HEK293 (cell line): ENCODE measurements around the gene TRAPPC12.

Experiments
- CTCF ChIA-PET: fragments of 350-600 bp; formaldehyde crosslinking; extraction: SDS; loops from one replicate; lab custom pipeline; 2021; ENCODE audit warnings: antibody characterized with exemption; lab: Yijun Ruan, JAX
- POLR2A ChIA-PET: fragments of 300-600 bp; formaldehyde crosslinking; extraction: SDS; loops from one replicate; lab custom pipeline; 2020; ENCODE audit warnings: antibody characterized with exemption, inconsistent platforms; lab: Yijun Ruan, JAX
- H3K27ac ChIP-seq: fragments of 200-500 bp; sonication (Bioruptor generic); 2 replicates; pipeline ENCODE4 v1.5.1; 2014; ENCODE audit warnings: low read depth, low read length, control low read depth, inconsistent platforms; ENCODE audit errors: extremely low read depth
- H3K36me3 ChIP-seq, 2 experiments: fragments of 200-500 bp in 1 of 2; sonication (Bioruptor generic) in 1 of 2; 1 replicate in 1 of 2; 2 replicates in 1 of 2; pipeline ENCODE4 v1.5.1; 2014 to 2017; ENCODE audit warnings: inconsistent platforms in 2 of 2, low read length in 2 of 2; ENCODE audit not compliant: control insufficient read depth in 2 of 2, insufficient read depth in 1 of 2
- H3K4me1 ChIP-seq: fragments of 200-500 bp; sonication (Bioruptor generic); 2 replicates; pipeline ENCODE4 v1.5.1; 2014; ENCODE audit warnings: mild to moderate bottlenecking, low read length, inconsistent platforms; ENCODE audit not compliant: control insufficient read depth, insufficient read depth
- H3K4me3 ChIP-seq: 2 replicates; pipeline ENCODE4 v1.5.1; 2011; ENCODE audit warnings: low read depth, mild to moderate bottlenecking, control low read depth, low read length, moderate library complexity
- H3K9me3 ChIP-seq: fragments of 200-500 bp; sonication (Bioruptor generic); 2 replicates; pipeline ENCODE4 v1.5.1; 2014; ENCODE audit warnings: low read depth, low read length, inconsistent platforms; ENCODE audit not compliant: control insufficient read depth, insufficient read depth
- FEZF1 ChIP-seq: fragments of 450-650 bp; formaldehyde crosslinking; IDR thresholded peaks from 2 replicates; pipeline ENCODE4 v1.5.1; 2016; ENCODE audit warnings: missing biosample characterization, missing genetic modification characterization
- HOXC10 ChIP-seq: sonication (generic); formaldehyde crosslinking; IDR thresholded peaks from 2 replicates; pipeline ENCODE4 v1.8.1; 2023; ENCODE audit warnings: mild to moderate bottlenecking, missing genetic modification reagents
- OVOL3 ChIP-seq: fragments of 450-650 bp; formaldehyde crosslinking; IDR thresholded peaks from 2 replicates; pipeline ENCODE4 v1.5.1; 2016; ENCODE audit warnings: missing biosample characterization, missing genetic modification characterization
- ZBTB48 ChIP-seq: fragments of 450-650 bp; formaldehyde crosslinking; IDR thresholded peaks from 2 replicates; pipeline ENCODE4 v1.5.1; 2016; ENCODE audit warnings: missing biosample characterization, missing genetic modification characterization
- ZFP41 ChIP-seq: fragments of 450-650 bp; formaldehyde crosslinking; IDR thresholded peaks from 2 replicates; pipeline ENCODE4 v1.5.1; 2016; ENCODE audit warnings: missing biosample characterization, missing genetic modification characterization, borderline replicate concordance
- ZNF169 ChIP-seq: fragments of 450-650 bp; formaldehyde crosslinking; IDR thresholded peaks from 2 replicates; pipeline ENCODE4 v1.5.1; 2016; ENCODE audit warnings: missing biosample characterization, missing genetic modification characterization
- ZNF174 ChIP-seq: fragments of 450-650 bp; formaldehyde crosslinking; IDR thresholded peaks from 2 replicates; pipeline ENCODE4 v1.5.0; 2017; ENCODE audit warnings: missing biosample characterization, mild to moderate bottlenecking, missing genetic modification characterization
- ZNF529 ChIP-seq: fragments of 450-650 bp; formaldehyde crosslinking; IDR thresholded peaks from 2 replicates; pipeline ENCODE4 v1.5.1; 2017; ENCODE audit warnings: missing genetic modification characterization, missing biosample characterization; ENCODE audit not compliant: insufficient replicate concordance
- ZNF555 ChIP-seq: fragments of 450-650 bp; formaldehyde crosslinking; conservative IDR thresholded peaks from 2 replicates; pipeline ENCODE4 v1.5.1; 2017; ENCODE audit warnings: missing biosample characterization, mild to moderate bottlenecking, missing genetic modification characterization, inconsistent platforms
- ZNF571 ChIP-seq: fragments of 450-650 bp; formaldehyde crosslinking; IDR thresholded peaks from 2 replicates; pipeline ENCODE4 v1.5.0; 2017; ENCODE audit warnings: missing biosample characterization, missing genetic modification characterization
- ZNF791 ChIP-seq: fragments of 450-650 bp; formaldehyde crosslinking; IDR thresholded peaks from 2 replicates; pipeline ENCODE4 v1.5.1; 2016; ENCODE audit warnings: missing biosample characterization, missing genetic modification characterization
- TF ChIP-seq, protein P1 (sequence below): fragments of 450-650 bp; formaldehyde crosslinking; IDR thresholded peaks from 2 replicates; pipeline ENCODE4 v1.5.1; 2016; ENCODE audit warnings: missing biosample characterization, missing genetic modification characterization, borderline replicate concordance
- TF ChIP-seq, protein P2 (sequence below): fragments of 450-650 bp; IDR thresholded peaks from 2 replicates; pipeline ENCODE4 v1.5.1; 2018; ENCODE audit warnings: missing biosample characterization, missing genetic modification characterization
- TF ChIP-seq, protein P3 (sequence below): fragments of 450-650 bp; formaldehyde crosslinking; IDR thresholded peaks from 2 replicates; pipeline ENCODE4 v1.5.1; 2016; ENCODE audit warnings: missing biosample characterization, missing genetic modification characterization
- TF ChIP-seq, protein P4 (sequence below): fragments of 450-650 bp; formaldehyde crosslinking; IDR thresholded peaks from 2 replicates; pipeline ENCODE4 v1.5.1; 2016; ENCODE audit warnings: missing biosample characterization, missing genetic modification characterization, low read depth
- TF ChIP-seq, protein P5 (sequence below): fragments of 450-650 bp; formaldehyde crosslinking; IDR thresholded peaks from 2 replicates; pipeline ENCODE4 v1.5.1; 2016; ENCODE audit warnings: missing biosample characterization, missing genetic modification characterization

TRAPPC12 gene

DNA sequence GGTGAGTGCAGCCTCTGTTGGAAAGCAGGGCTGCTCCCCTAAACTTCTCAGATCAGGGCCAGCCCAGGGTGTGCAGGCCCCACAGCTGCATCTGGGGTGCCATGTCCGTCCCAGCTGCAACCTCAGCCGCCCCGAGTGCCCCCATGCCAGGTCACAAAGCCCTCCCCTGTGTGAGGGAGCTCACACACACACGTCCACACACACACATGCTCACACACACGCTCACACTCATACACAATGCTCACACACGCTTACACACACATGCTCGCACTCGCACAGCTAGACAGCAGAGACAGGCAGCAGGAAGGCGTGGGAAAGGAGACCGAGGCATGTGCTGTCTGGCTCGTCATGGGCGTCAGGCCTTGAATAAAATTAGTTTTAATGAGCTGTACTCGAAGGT is 84.5 kb downstream of the TRAPPC12 start:
- Histone ChIP-seq H3K4me1 (no peaks in the 10 kb centered on the region), H3K27ac (no peak overlapping the region), H3K9me3 (no peaks in the 10 kb centered on the region), H3K36me3 (peaks cover 0 to 62% of the 10 kb centered on the region in 2 experiments; a peak in 1 of 3 replicates), H3K4me3 (no peak overlapping the region)
- POLR2A ChIA-PET = no interaction called here
- TF ChIP-seq ZNF169 (no peak), ZNF174 (tag by site-specific recombination) (no peak), ZNF791 (tag by site-specific recombination) (no peak), ZBTB48 (tag by site-specific recombination) (no peak), ZNF555 (tag by site-specific recombination) (no peak), OVOL3 (tag by site-specific recombination) (no peak), ZFP41 (tag by site-specific recombination) (no peak), FEZF1 (tag by site-specific recombination) (no peak), HOXC10 (CRISPR knock-in tag) (no peak), ZNF571 (tag by site-specific recombination) (no peak), ZNF529 (no peak)
- TF ChIP-seq, protein P1, sequence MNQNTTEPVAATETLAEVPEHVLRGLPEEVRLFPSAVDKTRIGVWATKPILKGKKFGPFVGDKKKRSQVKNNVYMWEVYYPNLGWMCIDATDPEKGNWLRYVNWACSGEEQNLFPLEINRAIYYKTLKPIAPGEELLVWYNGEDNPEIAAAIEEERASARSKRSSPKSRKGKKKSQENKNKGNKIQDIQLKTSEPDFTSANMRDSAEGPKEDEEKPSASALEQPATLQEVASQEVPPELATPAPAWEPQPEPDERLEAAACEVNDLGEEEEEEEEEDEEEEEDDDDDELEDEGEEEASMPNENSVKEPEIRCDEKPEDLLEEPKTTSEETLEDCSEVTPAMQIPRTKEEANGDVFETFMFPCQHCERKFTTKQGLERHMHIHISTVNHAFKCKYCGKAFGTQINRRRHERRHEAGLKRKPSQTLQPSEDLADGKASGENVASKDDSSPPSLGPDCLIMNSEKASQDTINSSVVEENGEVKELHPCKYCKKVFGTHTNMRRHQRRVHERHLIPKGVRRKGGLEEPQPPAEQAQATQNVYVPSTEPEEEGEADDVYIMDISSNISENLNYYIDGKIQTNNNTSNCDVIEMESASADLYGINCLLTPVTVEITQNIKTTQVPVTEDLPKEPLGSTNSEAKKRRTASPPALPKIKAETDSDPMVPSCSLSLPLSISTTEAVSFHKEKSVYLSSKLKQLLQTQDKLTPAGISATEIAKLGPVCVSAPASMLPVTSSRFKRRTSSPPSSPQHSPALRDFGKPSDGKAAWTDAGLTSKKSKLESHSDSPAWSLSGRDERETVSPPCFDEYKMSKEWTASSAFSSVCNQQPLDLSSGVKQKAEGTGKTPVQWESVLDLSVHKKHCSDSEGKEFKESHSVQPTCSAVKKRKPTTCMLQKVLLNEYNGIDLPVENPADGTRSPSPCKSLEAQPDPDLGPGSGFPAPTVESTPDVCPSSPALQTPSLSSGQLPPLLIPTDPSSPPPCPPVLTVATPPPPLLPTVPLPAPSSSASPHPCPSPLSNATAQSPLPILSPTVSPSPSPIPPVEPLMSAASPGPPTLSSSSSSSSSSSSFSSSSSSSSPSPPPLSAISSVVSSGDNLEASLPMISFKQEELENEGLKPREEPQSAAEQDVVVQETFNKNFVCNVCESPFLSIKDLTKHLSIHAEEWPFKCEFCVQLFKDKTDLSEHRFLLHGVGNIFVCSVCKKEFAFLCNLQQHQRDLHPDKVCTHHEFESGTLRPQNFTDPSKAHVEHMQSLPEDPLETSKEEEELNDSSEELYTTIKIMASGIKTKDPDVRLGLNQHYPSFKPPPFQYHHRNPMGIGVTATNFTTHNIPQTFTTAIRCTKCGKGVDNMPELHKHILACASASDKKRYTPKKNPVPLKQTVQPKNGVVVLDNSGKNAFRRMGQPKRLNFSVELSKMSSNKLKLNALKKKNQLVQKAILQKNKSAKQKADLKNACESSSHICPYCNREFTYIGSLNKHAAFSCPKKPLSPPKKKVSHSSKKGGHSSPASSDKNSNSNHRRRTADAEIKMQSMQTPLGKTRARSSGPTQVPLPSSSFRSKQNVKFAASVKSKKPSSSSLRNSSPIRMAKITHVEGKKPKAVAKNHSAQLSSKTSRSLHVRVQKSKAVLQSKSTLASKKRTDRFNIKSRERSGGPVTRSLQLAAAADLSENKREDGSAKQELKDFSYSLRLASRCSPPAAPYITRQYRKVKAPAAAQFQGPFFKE (tag by site-specific recombination) = no peak
- TF ChIP-seq, protein P2, sequence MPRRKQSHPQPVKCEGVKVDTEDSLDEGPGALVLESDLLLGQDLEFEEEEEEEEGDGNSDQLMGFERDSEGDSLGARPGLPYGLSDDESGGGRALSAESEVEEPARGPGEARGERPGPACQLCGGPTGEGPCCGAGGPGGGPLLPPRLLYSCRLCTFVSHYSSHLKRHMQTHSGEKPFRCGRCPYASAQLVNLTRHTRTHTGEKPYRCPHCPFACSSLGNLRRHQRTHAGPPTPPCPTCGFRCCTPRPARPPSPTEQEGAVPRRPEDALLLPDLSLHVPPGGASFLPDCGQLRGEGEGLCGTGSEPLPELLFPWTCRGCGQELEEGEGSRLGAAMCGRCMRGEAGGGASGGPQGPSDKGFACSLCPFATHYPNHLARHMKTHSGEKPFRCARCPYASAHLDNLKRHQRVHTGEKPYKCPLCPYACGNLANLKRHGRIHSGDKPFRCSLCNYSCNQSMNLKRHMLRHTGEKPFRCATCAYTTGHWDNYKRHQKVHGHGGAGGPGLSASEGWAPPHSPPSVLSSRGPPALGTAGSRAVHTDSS (tag by site-specific recombination) = no peak
- TF ChIP-seq, protein P3, sequence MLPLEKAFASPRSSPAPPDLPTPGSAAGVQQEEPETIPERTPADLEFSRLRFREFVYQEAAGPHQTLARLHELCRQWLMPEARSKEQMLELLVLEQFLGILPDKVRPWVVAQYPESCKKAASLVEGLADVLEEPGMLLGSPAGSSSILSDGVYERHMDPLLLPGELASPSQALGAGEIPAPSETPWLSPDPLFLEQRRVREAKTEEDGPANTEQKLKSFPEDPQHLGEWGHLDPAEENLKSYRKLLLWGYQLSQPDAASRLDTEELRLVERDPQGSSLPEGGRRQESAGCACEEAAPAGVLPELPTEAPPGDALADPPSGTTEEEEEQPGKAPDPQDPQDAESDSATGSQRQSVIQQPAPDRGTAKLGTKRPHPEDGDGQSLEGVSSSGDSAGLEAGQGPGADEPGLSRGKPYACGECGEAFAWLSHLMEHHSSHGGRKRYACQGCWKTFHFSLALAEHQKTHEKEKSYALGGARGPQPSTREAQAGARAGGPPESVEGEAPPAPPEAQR = no peak
- TF ChIP-seq, protein P4, sequence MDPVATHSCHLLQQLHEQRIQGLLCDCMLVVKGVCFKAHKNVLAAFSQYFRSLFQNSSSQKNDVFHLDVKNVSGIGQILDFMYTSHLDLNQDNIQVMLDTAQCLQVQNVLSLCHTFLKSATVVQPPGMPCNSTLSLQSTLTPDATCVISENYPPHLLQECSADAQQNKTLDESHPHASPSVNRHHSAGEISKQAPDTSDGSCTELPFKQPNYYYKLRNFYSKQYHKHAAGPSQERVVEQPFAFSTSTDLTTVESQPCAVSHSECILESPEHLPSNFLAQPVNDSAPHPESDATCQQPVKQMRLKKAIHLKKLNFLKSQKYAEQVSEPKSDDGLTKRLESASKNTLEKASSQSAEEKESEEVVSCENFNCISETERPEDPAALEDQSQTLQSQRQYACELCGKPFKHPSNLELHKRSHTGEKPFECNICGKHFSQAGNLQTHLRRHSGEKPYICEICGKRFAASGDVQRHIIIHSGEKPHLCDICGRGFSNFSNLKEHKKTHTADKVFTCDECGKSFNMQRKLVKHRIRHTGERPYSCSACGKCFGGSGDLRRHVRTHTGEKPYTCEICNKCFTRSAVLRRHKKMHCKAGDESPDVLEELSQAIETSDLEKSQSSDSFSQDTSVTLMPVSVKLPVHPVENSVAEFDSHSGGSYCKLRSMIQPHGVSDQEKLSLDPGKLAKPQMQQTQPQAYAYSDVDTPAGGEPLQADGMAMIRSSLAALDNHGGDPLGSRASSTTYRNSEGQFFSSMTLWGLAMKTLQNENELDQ (tag by site-specific recombination) = no peak
- TF ChIP-seq, protein P5, sequence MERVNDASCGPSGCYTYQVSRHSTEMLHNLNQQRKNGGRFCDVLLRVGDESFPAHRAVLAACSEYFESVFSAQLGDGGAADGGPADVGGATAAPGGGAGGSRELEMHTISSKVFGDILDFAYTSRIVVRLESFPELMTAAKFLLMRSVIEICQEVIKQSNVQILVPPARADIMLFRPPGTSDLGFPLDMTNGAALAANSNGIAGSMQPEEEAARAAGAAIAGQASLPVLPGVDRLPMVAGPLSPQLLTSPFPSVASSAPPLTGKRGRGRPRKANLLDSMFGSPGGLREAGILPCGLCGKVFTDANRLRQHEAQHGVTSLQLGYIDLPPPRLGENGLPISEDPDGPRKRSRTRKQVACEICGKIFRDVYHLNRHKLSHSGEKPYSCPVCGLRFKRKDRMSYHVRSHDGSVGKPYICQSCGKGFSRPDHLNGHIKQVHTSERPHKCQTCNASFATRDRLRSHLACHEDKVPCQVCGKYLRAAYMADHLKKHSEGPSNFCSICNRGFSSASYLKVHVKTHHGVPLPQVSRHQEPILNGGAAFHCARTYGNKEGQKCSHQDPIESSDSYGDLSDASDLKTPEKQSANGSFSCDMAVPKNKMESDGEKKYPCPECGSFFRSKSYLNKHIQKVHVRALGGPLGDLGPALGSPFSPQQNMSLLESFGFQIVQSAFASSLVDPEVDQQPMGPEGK (tag by site-specific recombination) = no peak
- CTCF ChIA-PET = interaction anchor here (0.6 to 1.1 kb wide), 2 partner anchors 13 to 35 kb away, joined by 3 to 5 read pairs; no protein-coding TSS in a partner anchor
